GM19397 (cell line): Measurements from ENCODE around the gene DKC1.
A peak's percentile ranks its signal among the peaks of the same experiment; 100 is the strongest.
"Not testable (repeated sequence)": the region's sequence is repeated elsewhere in the genome, so short reads cannot be mapped to it uniquely, and the experiment has no call there.

Experiments
- ATAC-seq: cut with Tn5 transposase; IDR thresholded peaks from one replicate; pipeline ENCODE4 v1.9.1; 2021; ENCODE audit warnings: mild to moderate bottlenecking, moderate library complexity; ENCODE audit not compliant: unreplicated experiment

The DKC1 gene

GRCh38 chrX:154785716-154786115, 23.1 kb downstream of the DKC1 start:
- no peak for ATAC-seq

GRCh38 chrX:154791467-154791866, 28.8 kb downstream of the DKC1 start:
- ATAC-seq: no peak

- ATAC-seq: no peak
Observed at GRCh38 chrX:154791939-154792338, 29.3 kb downstream of the DKC1 start.

- ATAC-seq: no peak
Observed at GRCh38 chrX:154793084-154793795, 30.6 kb downstream of the DKC1 start.

GRCh38 chrX:154795016-154795415, 32.4 kb downstream of the DKC1 start:
- ATAC-seq: no peak

GRCh38 chrX:154797006-154797405, 34.3 kb downstream of the DKC1 start:
- no peak for ATAC-seq

GRCh38 chrX:154799556-154800348, 37.1 kb downstream of the DKC1 start:
- ATAC-seq: no peak

GRCh38 chrX:154800478-154801210, 38.0 kb downstream of the DKC1 start:
- no peak for ATAC-seq

GRCh38 chrX:154802947-154803346, 40.3 kb downstream of the DKC1 start:
- no peak for ATAC-seq

GRCh38 chrX:154804261-154804956, 41.7 kb downstream of the DKC1 start:
- ATAC-seq: no peak

GRCh38 chrX:154804957-154805695, 42.5 kb downstream of the DKC1 start, which contains the start of gene MPP1:
Gene MPP1, minus strand, starts transcription at chrX:154805485. Its CDS starts 112 bp downstream, at chrX:154805373.
- peak; percentile 96 for ATAC-seq

- ATAC-seq: no peak
Observed at GRCh38 chrX:154805696-154806091, 43.0 kb downstream of the DKC1 start.

GRCh38 chrX:154806837-154807501, 44.3 kb downstream of the DKC1 start:
- ATAC-seq: no peak

- ATAC-seq: no peak
Observed at GRCh38 chrX:154809939-154810665, 47.4 kb downstream of the DKC1 start.

GRCh38 chrX:154812341-154813101, 49.9 kb downstream of the DKC1 start:
- no peak for ATAC-seq

- no peak for ATAC-seq
Observed at GRCh38 chrX:154813801-154814200, 51.1 kb downstream of the DKC1 start.

- no peak for ATAC-seq
Observed at GRCh38 chrX:154815274-154815818, 52.7 kb downstream of the DKC1 start.

GRCh38 chrX:154816326-154816898, 53.7 kb downstream of the DKC1 start:
- ATAC-seq: not testable (repeated sequence)
